ENCODE results near the gene TBCK.

The TBCK gene

DNA sequence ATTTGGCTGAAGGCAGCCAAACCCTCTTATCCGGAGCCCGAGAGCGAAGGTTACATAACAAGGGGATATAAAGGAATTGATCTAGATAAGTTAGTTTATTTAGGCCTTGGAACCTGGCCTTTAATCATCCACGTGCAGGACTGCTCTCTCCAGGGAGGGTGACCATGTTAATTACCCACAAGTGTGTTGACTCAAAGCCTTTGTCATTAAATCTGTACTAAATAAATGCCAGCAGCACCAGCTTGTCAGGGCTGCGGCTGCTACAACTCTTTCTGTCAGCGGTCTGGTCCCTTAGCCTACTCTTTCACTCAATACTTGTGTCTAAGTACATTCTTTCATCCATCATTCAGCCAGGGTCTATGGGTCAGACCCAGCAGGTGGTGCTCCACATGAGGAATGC is 206.1 kb downstream of the TBCK start:
- TF ChIP-seq, protein P1, sequence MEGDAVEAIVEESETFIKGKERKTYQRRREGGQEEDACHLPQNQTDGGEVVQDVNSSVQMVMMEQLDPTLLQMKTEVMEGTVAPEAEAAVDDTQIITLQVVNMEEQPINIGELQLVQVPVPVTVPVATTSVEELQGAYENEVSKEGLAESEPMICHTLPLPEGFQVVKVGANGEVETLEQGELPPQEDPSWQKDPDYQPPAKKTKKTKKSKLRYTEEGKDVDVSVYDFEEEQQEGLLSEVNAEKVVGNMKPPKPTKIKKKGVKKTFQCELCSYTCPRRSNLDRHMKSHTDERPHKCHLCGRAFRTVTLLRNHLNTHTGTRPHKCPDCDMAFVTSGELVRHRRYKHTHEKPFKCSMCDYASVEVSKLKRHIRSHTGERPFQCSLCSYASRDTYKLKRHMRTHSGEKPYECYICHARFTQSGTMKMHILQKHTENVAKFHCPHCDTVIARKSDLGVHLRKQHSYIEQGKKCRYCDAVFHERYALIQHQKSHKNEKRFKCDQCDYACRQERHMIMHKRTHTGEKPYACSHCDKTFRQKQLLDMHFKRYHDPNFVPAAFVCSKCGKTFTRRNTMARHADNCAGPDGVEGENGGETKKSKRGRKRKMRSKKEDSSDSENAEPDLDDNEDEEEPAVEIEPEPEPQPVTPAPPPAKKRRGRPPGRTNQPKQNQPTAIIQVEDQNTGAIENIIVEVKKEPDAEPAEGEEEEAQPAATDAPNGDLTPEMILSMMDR (conservative IDR thresholded peaks at IDR 0.05) = no peak
- H3K27ac ChIP-seq = no peak overlapping the region

DNA sequence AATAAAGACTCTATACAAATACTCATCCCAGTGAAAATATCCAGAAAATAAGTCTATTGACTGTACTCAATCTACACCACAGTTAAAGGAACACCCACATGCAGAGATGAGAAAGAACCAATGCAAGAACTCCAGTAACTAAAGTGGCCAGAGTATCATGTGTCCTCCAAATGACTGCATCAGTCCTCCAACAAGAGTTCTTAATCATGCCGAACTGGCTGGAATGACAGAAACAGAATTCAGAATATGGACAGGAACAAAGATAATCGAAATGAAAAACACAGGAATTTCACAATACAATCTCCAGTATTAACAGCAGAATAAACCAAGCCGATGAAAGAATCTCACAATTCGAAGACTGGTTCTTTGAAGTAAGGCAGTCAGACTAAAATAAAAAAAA is 210.3 kb downstream of the TBCK start:
- TF ChIP-seq, protein P1 (conservative IDR thresholded peaks at IDR 0.05) = no peak
- H3K27ac ChIP-seq = no peak overlapping the region

DNA sequence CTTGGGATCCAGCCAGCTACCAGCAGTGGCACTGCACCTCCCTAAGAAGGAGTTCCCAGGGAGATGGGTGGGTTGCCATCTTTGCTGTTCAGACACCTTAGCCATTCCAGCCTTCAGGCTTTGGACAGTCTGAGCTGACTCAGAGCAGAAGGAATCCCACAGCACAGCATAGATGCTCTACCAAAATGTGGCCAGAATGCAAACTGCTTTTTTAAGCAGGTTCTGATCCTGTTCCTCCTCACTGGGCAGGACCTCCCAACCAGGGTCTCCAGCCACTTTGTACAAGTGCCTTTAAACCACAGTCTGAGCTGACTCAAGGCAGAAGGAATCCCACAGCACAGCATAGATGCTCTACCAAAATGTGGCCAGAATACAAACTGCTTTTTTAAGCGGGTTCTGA is 211.7 kb downstream of the TBCK start:
- TF ChIP-seq, protein P1 (conservative IDR thresholded peaks at IDR 0.05) = no peak
- H3K27ac ChIP-seq = no peak overlapping the region

DNA sequence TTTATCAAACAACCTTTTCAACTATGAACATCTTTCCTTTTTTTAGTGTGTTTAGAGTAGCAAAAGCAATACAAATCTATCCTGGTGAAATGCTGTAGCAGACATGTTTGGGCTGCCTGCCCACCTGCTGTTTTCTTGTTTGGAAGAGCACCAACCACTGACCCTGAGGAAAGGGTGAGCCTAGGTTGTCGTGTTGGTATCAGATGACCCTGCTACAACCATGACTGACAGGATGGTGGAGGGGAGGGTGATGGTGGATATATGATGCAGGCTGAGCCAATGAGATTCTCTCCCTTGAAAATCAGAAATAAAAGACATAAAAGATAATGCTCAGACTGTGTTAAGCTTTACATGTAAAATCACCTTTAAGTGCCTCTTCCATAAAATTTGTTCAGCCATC is 219.6 kb downstream of the TBCK start:
- TF ChIP-seq, protein P1 (conservative IDR thresholded peaks at IDR 0.05) = no peak
- H3K27ac ChIP-seq = no peak overlapping the region

DNA sequence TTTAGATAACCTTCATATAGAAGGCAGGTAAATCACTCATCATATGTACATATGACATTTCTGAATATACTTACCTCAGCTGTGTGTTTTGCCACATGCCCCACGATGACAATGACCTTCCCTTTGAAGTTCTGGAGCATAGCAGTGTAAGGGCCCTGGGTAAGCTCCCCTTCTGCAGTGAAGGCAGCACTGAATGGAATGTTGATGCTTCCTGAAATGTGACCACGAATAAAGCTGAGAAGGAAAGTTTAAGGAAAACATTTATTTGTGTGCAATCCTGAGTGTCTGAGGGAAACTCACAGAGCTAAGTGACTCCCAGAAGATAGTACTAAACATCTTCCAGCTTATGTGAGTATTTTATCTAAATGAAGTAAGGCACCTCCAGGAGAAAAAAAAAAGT is 220.6 kb downstream of the TBCK start:
- TF ChIP-seq, protein P1 (conservative IDR thresholded peaks at IDR 0.05) = no peak
- H3K27ac ChIP-seq = no peak overlapping the region

DNA sequence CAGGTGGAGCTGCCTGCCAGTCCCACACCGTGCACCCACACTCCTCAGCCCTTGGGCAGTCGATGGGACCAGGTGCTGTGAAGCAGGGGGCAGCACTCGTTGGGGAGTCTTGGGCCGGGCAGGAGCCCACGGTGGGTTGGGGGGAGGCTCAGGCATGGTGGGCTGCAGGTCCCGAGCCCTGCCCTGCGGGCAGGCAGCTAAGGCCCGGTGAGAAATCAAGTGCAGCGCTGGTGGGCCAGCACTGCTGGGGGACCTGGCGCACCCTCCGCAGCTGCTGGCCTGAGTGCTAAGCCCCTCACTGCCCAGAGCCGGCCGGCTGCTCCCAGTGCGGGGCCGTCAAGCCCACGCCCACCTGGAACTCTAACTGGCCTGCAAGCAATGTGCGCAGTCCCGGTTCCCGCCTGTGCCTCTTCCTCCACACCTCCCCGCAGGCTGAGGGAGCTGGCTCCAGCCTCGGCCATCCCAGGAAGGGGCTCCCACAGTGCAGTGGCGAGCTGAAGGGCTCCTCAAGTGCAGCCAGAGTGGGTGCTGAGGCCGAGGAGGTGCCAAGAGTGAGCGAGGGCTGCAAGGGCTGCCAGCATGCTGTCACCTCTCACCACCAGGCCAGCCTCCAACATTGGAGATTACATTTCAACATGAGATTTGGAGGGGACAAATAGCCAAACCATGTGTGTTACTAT is 223.5 kb downstream of the TBCK start:
- TF ChIP-seq, protein P1 (conservative IDR thresholded peaks at IDR 0.05) = no peak
- H3K27ac ChIP-seq = no peak overlapping the region

DNA sequence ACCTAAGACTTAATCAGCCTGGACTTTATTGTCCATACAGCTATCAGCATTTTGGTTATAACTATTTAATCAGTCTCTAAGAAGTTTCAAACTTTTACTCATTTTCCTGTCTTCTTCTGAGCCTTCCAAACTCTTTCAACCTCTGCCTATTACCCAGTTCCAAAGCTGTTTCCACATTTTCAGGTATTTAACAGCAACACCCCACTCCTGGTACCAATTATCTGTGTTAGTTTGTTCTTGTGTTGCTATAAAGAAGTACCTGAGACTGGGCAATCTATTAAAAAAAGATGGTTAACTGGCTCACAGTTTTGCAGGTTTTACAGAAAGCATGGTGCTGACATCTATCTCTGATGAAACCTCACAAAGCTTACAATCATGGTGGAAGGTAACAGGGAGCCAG is 225.2 kb downstream of the TBCK start:
- H3K27ac ChIP-seq = no peak overlapping the region
- TF ChIP-seq, protein P1 (conservative IDR thresholded peaks at IDR 0.05) = no peak
